GM21786 (cell line): ENCODE results near the gene IFNA5.

Experiments
- ATAC-seq: cut with Tn5 transposase; IDR thresholded peaks from one replicate; pipeline ENCODE4 v1.9.1; 2021; ENCODE audit not compliant: unreplicated experiment

The IFNA5 gene

GRCh38 chr9:21294904-21295538 lies 10.1 kb downstream of the IFNA5 start:
- ATAC-seq = peak; percentile 68

DNA sequence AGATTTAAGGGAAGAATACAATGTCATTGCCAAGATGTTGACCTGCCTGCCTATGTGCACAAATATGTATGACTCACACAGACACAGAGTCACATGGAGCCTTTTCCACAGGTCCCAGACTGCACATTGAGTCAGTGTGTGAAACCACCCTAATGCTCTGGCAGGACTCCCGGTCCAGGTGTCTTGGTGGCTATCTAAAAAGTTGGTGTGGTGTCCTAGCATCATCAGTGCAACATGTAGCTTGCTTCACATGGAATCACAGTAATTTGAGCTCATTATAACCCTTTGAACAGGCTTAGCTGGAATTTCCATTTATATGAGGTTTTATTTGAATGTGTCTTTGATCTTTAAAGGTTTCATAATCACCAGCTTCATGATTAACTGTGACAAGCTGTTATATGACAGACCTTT lies 10.7 kb downstream of the IFNA5 start:
- peak; percentile 59 for ATAC-seq

DNA sequence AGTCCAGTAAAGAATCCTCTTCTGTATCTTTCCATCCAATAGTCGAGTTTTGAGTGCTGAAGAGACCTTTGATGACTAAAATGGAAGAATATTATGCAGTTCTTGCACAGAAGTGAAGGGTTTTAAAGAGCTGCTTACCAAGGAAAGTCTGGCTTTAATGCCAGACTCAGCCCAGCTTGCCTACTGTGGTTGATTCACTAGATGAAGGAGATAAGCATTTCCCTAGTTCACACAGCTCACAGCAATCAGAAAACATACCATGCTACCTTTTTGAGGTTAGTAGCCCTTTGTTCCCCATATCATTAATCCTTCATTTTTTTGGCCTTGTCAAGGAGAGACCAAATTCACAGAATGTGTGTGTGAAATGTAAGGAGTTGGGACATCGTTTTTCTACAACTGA lies 15.3 kb downstream of the IFNA5 start:
- ATAC-seq = no peak

- ATAC-seq = no peak
Measured at GRCh38 chr9:21287280-21287679, 17.8 kb downstream of the IFNA5 start.

- no peak for ATAC-seq
Measured at GRCh38 chr9:21286659-21287058, 18.5 kb downstream of the IFNA5 start.

GRCh38 chr9:21286099-21286498 lies 19.0 kb downstream of the IFNA5 start:
- ATAC-seq = no peak

DNA sequence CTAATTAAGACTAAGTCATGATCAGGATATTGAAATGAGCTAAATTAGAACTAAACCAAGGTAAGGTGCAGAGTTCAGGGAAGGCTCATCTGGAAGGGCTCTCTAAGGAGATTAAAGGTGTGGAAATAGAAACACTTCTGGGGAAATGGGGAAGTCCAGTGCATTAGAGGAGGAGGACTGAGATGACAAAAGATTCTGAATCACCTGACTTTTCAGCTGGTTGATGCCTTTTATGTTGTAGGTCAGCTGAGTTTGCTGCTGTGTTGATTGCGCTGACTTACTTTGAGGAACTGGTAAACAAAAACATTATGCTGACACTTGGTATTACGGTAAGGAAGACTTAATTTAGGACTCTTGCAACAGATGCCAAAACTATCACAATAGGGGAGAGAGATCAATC lies 23.8 kb downstream of the IFNA5 start:
- ATAC-seq = no peak

DNA sequence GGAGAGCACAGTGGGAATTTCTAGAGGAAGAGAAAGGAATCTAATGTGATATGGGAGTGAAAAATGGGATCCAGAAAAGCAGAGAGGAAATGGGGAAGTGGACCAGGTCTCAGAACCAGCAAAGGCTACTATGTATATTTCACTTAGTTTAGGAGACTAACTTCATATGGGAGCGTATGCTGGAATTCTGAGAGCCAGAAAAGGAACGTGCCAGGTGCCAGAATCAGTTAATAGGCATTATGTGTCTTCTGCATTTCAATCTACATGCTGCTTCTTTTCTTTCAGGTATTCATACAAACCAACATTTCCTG lies 36.8 kb downstream of the IFNA5 start:
- no peak for ATAC-seq

DNA sequence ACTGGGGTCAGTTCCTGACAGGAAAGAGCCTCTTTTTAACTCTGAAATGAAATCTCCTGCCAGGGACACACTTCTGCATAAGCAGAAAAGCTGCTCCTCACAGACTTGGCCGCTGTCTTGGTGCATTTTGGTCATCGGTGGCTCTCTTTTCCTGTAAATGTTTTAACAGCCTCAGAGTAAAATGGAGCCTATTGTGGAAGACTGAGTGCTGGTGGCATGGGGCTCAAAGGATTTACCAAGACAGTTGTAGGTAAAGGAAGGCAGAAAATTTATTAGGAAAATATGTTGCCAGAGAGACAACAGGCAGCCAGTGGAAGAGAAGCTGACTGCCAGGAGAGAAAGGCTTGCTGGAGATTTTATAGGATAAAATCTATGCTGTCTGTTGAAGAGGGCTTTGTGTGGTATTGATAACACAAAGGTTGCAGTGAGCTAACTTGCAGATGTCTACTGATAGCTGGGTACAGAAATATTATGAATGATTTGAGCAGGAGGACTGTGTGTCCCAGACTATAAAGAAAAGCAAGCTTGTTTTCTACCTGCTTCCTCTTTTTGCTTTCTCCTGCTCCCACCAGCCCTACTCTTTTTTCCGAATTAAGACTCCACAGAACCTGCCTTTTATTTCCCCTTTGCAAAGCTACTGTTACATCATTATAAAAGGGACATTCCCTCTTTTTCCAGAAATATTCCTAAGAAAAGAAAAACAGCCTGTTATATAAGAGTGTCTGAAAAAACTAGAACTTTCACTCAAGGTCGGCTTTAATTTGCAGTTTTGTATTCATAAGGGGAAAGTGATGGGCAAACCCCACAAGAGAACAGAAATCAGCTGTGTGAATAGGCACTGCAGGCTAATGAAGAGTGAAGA lies 37.4 kb downstream of the IFNA5 start:
- no peak for ATAC-seq

- no peak for ATAC-seq
Measured at GRCh38 chr9:21266733-21267484, 38.2 kb downstream of the IFNA5 start.

DNA sequence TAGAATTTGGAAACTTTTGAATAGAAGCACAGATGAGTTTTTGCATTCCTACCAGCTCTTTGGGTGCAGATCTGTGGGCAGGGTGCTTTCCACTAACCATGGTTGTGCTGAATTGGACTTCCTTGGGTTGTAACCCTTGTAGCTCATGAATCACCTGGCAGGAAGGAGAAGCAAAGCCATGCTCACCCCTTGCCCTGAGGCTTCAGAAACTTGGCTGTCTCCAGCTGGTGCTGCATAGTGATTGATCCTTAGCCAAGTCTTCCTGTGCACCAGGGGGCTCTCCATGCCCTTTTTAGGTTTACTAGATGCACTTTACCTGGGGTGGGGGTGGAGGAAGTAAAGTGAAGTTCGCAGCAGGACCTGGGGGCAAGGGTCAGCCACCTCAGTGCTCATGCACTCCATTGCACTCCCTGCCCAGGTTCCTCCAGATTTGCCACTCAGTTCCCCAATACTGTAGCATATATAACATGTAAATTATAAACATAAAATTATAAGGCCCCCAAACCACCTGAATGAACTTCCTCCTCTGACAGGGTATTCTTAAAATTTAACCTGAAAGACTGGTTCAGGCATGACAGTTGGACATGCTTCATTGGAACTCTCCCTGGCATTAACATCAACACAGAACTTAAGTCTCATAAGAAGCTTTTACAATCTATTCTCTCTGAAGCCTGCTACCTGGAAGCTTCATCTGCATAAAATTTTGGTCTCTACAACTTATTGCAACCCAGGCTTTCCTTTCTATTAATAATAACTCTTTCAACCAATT lies 39.5 kb downstream of the IFNA5 start:
- ATAC-seq = no peak

DNA sequence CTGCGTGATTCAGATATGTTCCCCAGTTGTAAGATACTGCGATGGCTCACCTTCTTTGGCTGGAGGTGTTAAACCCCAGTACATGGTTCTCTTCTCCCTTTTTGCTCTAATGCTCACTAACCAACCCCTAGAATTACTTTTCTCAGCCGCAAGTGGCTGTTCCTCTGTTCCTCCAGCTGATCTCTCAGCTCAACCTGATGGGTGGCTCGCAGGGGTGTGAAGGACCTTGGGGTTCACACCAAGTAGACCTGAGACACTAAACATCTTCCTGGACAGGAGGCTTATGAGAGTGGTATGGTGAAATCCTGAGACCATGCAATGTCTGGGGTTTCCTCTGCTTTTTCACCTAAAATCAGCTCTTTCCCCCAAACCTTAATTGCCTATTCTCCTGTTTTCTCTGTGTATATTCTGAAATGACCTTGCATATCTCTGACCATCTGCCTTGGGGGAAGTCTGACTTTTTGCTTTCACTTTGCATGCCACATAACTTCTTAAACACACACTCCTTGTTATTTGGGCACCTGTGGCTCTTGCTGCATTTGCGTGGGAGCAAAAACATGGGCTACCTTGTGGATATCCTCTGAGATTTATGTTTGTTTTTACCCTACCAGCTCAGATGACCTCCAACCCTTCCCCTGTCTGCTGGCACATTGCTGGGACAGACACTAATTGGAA lies 49.4 kb downstream of the IFNA5 start:
- peak; percentile 41 for ATAC-seq
